GM21786 (cell line): Measurements from ENCODE around the gene KRTAP20-3.

Experiments used
- ATAC-seq: cut with Tn5 transposase; IDR thresholded peaks from one replicate; pipeline ENCODE4 v1.9.1; 2021; ENCODE audit not compliant: unreplicated experiment

Gene KRTAP20-3

GRCh38 chr21:30680586-30680985 is 37.9 kb downstream of the KRTAP20-3 start:
- ATAC-seq: no peak

- no peak for ATAC-seq
Observed at GRCh38 chr21:30684506-30684905, 41.8 kb downstream of the KRTAP20-3 start.

GRCh38 chr21:30689822-30690221 is 47.2 kb downstream of the KRTAP20-3 start:
- ATAC-seq: no peak
